A549 (cell line): ENCODE data around the gene OPRM1.

Experiments
- BCL3 ChIP-seq: fragments of >200 bp; sonication (Bioruptor Twin); formaldehyde crosslinking; IDR thresholded peaks from 3 replicates; pipeline ENCODE4 v1.6.1; 2016
- BHLHE40 ChIP-seq: IDR thresholded peaks from 2 replicates; pipeline ENCODE4 v1.6.1; 2012; ENCODE audit warnings: low read depth, low read length, inconsistent platforms
- CBX2 ChIP-seq: fragments of 200-600 bp; sonication (generic); IDR thresholded peaks from 2 replicates; pipeline ENCODE4 v1.6.1; 2016; ENCODE audit warnings: low read depth, mild to moderate bottlenecking, borderline replicate concordance
- CBX8 ChIP-seq: fragments of 200-600 bp; sonication (generic); IDR thresholded peaks from 2 replicates; pipeline ENCODE4 v1.6.1; 2016
- CHD2 ChIP-seq: fragments of 150-350 bp; IDR thresholded peaks from 2 replicates; pipeline ENCODE4 v1.6.1; 2014; ENCODE audit warnings: low read length; ENCODE audit not compliant: partially characterized antibody
- CTCF ChIP-seq: fragments of >200 bp; sonication (Bioruptor Twin); formaldehyde crosslinking; IDR thresholded peaks from 3 replicates; pipeline ENCODE4 v1.5.1; 2016
- GATA3 ChIP-seq: IDR thresholded peaks from 2 replicates; pipeline ENCODE4 v1.6.1; 2012; ENCODE audit warnings: borderline replicate concordance
- POLR2A ChIP-seq: IDR thresholded peaks from 2 replicates; pipeline ENCODE4 v1.6.1; 2012; ENCODE audit warnings: mild to moderate bottlenecking, low read length
- RAD21 ChIP-seq, 2 experiments: fragments of >200 bp in 1 of 2; sonication (Bioruptor Twin) in 1 of 2; formaldehyde crosslinking in 1 of 2; IDR thresholded peaks in 1 of 2; conservative IDR thresholded peaks in 1 of 2; 2 replicates in 1 of 2; 3 replicates in 1 of 2; pipeline ENCODE4 v1.6.1; 2012 to 2018; ENCODE audit warnings: inconsistent platforms in 1 of 2
- RCOR1 ChIP-seq: fragments of 150-350 bp; IDR thresholded peaks from 2 replicates; pipeline ENCODE4 v1.6.1; 2014; ENCODE audit warnings: antibody characterized with exemption, low read length, low read depth
- RNF2 ChIP-seq: fragments of 200-600 bp; sonication (generic); IDR thresholded peaks from 2 replicates; pipeline ENCODE4 v1.6.1; 2016; ENCODE audit warnings: low read depth, mild to moderate bottlenecking, antibody characterized with exemption, moderate library complexity, borderline replicate concordance
- SMC3 ChIP-seq: fragments of >200 bp; sonication (Bioruptor Twin); formaldehyde crosslinking; IDR thresholded peaks from 3 replicates; pipeline ENCODE4 v1.6.1; 2018; ENCODE audit warnings: inconsistent platforms
- USF2 ChIP-seq: fragments of 450-650 bp; IDR thresholded peaks from 2 replicates; pipeline ENCODE4 v1.6.1; 2014; ENCODE audit warnings: antibody characterized with exemption
- TF ChIP-seq, protein P1 (sequence below): IDR thresholded peaks from 2 replicates; pipeline ENCODE4 v1.6.1; 2012

- no peak for TF ChIP-seq RNF2
- no peak for TF ChIP-seq BHLHE40
- no peak for TF ChIP-seq POLR2A
- no peak for TF ChIP-seq CHD2
- TF ChIP-seq CTCF: no peak
- TF ChIP-seq, protein P1, sequence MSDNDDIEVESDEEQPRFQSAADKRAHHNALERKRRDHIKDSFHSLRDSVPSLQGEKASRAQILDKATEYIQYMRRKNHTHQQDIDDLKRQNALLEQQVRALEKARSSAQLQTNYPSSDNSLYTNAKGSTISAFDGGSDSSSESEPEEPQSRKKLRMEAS: no peak
- no peak for TF ChIP-seq SMC3
- TF ChIP-seq CBX8: no peak
- no peak for TF ChIP-seq CBX2
- TF ChIP-seq RCOR1: no peak
- no peak for TF ChIP-seq USF2
- no peak for TF ChIP-seq RAD21 (conservative IDR thresholded peaks at IDR 0.05 in 1 of 2, IDR thresholded peaks at IDR 0.05 in 1 of 2)
- no peak for TF ChIP-seq BCL3
- no peak for TF ChIP-seq GATA3
These were observed 218.0 kb downstream of the OPRM1 start for GRCh38 chr6:154257067-154257466.
